Suprapubic skin (tissue), 4 donors: ENCODE measurements around the gene GNAL. TPM values are rescaled to one million over a fixed set of nuclear protein-coding genes. Genes with fewer than 3 reads are reported as not detected.
A peak's percentile ranks its signal among the peaks of the same experiment; 100 is the strongest.

Source experiments
- DNase-seq, 2 donors: peaks; one replicate each; pipeline ENCODE4 v3.0.0-alpha.2; 2019; ENCODE audit warnings: low spot score in 2 of 2
- H3K27ac ChIP-seq: fragments of 200-600 bp; sonication (generic); one replicate; pipeline ENCODE4 v1.5.1; 2019
- H3K27me3 ChIP-seq: fragments of 200-600 bp; sonication (generic); one replicate; pipeline ENCODE4 v1.5.1; 2019
- H3K36me3 ChIP-seq: fragments of 200-600 bp; sonication (generic); one replicate; pipeline ENCODE4 v1.5.1; 2019
- H3K4me1 ChIP-seq: fragments of 200-600 bp; sonication (generic); one replicate; pipeline ENCODE4 v1.5.1; 2019
- H3K4me3 ChIP-seq: fragments of 200-600 bp; sonication (generic); one replicate; pipeline ENCODE4 v1.5.1; 2019; ENCODE audit warnings: mild to moderate bottlenecking
- H3K9me3 ChIP-seq: fragments of 200-600 bp; sonication (generic); one replicate; pipeline ENCODE4 v1.5.1; 2019
- EP300 ChIP-seq: sonication (generic); formaldehyde crosslinking; IDR thresholded peaks from one replicate; pipeline ENCODE4 v1.6.1; 2017; ENCODE audit warnings: antibody characterized with exemption
- POLR2A ChIP-seq, 2 donors: fragments of 450-650 bp; IDR thresholded peaks; one replicate each; pipeline ENCODE4 v1.6.1; 2017; ENCODE audit warnings: antibody characterized with exemption in 2 of 2, mild to moderate bottlenecking in 2 of 2, moderate library complexity in 2 of 2
- POLR2AphosphoS5 ChIP-seq, 3 donors: sonication (generic); formaldehyde crosslinking; IDR thresholded peaks; one replicate each; pipeline ENCODE4 v1.6.1; 2017; ENCODE audit warnings: antibody characterized with exemption in 3 of 3
- WGBS: methylation state at CpG from one replicate; pipeline ENCODE4 v1.1.5; 2018; 5-methylcytosine and 5-hydroxymethylcytosine counted together
- total RNA-seq, 4 donors: library from RNA; depleted of rRNA; stranded (reverse); fragments of >200 nt; gene quantifications; one replicate each; pipeline ENCODE4 v1.1.0, GENCODE V29; 2016
- TF ChIP-seq, protein P1 (sequence below), 2 donors: fragments of 200-600 bp in 1 of 2; fragments of 450-650 bp in 1 of 2; sonication (generic) in 1 of 2; IDR thresholded peaks; one replicate each; pipeline ENCODE4 v1.5.1; 2016 to 2019; ENCODE audit warnings: antibody characterized with exemption in 2 of 2, mild to moderate bottlenecking in 1 of 2, moderate library complexity in 1 of 2

The GNAL gene
- total RNA-seq, 4 donors from 2014 or later: 8.7 to 17.2 (median 15.0) TPM

- H3K27me3 ChIP-seq: peaks cover 30% of the 10 kb centered on the region
- H3K9me3 ChIP-seq: no peaks in the 10 kb centered on the region
- WGBS: 38% methylated on average over 11 of the region's 11 CpGs
- no peak for DNase-seq
- no peak overlapping the region for H3K4me3 ChIP-seq
- H3K36me3 ChIP-seq: no peaks in the 10 kb centered on the region
- TF ChIP-seq EP300: no peak
- TF ChIP-seq POLR2A (IDR thresholded peaks at IDR 0.05): no peak
- TF ChIP-seq, protein P1, sequence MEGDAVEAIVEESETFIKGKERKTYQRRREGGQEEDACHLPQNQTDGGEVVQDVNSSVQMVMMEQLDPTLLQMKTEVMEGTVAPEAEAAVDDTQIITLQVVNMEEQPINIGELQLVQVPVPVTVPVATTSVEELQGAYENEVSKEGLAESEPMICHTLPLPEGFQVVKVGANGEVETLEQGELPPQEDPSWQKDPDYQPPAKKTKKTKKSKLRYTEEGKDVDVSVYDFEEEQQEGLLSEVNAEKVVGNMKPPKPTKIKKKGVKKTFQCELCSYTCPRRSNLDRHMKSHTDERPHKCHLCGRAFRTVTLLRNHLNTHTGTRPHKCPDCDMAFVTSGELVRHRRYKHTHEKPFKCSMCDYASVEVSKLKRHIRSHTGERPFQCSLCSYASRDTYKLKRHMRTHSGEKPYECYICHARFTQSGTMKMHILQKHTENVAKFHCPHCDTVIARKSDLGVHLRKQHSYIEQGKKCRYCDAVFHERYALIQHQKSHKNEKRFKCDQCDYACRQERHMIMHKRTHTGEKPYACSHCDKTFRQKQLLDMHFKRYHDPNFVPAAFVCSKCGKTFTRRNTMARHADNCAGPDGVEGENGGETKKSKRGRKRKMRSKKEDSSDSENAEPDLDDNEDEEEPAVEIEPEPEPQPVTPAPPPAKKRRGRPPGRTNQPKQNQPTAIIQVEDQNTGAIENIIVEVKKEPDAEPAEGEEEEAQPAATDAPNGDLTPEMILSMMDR (IDR thresholded peaks at IDR 0.05): no peak
- no peak for TF ChIP-seq POLR2AphosphoS5 (IDR thresholded peaks at IDR 0.05)
- H3K4me1 ChIP-seq: peaks cover 15% of the 10 kb centered on the region
- no peak overlapping the region for H3K27ac ChIP-seq
These were observed 58.7 kb downstream of the GNAL start for GRCh38 chr18:11747731-11748130.

GRCh38 chr18:11749305-11749704, 60.2 kb downstream of the GNAL start:
- Histone ChIP-seq H3K4me1 (peaks cover 19% of the 10 kb centered on the region), H3K36me3 (peaks cover under 1% of the 10 kb centered on the region), H3K4me3 (no peak overlapping the region), H3K9me3 (no peaks in the 10 kb centered on the region), H3K27me3 (peaks cover 30% of the 10 kb centered on the region), H3K27ac (no peak overlapping the region)
- WGBS: 94% methylated on average over 8 of the region's 8 CpGs
- no peak for DNase-seq
- no peak for TF ChIP-seq POLR2AphosphoS5 (IDR thresholded peaks at IDR 0.05)
- TF ChIP-seq, protein P1 (IDR thresholded peaks at IDR 0.05): no peak
- no peak for TF ChIP-seq POLR2A (IDR thresholded peaks at IDR 0.05)
- no peak for TF ChIP-seq EP300

- peaks cover 3% of the 10 kb centered on the region for H3K36me3 ChIP-seq
- no peak overlapping the region for H3K4me3 ChIP-seq
- peaks cover 19% of the 10 kb centered on the region for H3K4me1 ChIP-seq
- no peaks in the 10 kb centered on the region for H3K9me3 ChIP-seq
- no peak overlapping the region for H3K27ac ChIP-seq
- TF ChIP-seq, protein P1 (IDR thresholded peaks at IDR 0.05): no peak
- TF ChIP-seq POLR2AphosphoS5 (IDR thresholded peaks at IDR 0.05): no peak
- TF ChIP-seq POLR2A (IDR thresholded peaks at IDR 0.05): no peak
- TF ChIP-seq EP300: no peak
- H3K27me3 ChIP-seq: peaks cover 28% of the 10 kb centered on the region
- no peak for DNase-seq
- 90% methylated on average over 16 of the region's 16 CpGs for WGBS
These were observed 61.1 kb downstream of the GNAL start for GRCh38 chr18:11750171-11750570.

DNA sequence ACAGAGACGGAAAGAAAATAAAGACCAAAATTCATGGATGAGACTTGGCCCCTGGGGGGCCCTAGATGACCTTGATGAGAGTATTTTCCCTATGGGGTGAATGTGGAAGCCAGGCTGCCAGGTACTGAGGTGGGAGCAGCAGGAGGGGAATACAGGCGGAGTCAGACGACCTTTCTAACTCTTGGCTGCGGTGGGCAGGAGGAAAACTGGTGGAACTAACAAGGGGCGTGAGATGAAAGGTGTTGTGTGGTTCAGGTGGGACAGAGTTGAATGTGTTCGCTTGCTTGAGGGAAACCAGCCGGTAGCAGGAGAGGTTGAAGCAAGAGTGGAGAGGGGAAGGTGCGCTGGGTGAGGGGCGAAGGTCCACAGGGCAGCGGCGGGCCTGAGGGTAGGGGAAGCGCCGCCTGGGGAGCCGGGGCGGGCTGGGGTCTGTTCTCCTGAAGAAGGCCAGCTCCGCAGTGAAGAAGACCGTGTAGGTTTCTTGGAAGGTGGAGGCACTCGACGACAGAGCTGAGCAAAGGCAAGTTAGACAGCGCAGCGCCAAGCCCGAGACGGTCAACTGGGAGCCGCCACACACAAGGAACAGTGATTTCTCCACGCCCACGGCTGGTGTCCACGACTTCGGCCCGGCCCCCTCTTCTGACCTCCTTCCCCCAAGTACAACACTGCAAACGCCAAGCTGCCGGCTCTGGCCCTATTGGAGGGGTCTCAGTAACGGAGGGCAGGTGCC, 61.7 kb downstream of the GNAL start:
- TF ChIP-seq POLR2AphosphoS5 (IDR thresholded peaks at IDR 0.05): no peak
- TF ChIP-seq, protein P1 (IDR thresholded peaks at IDR 0.05): no peak
- TF ChIP-seq EP300: no peak
- no peak for TF ChIP-seq POLR2A (IDR thresholded peaks at IDR 0.05)
- Histone ChIP-seq H3K27me3 (peaks cover 28% of the 10 kb centered on the region), H3K27ac (no peak overlapping the region), H3K36me3 (peaks cover 3% of the 10 kb centered on the region), H3K9me3 (no peaks in the 10 kb centered on the region), H3K4me1 (peaks cover 19% of the 10 kb centered on the region), H3K4me3 (peak overlapping the region; percentile 55)
- 86% methylated on average over 32 of the region's 32 CpGs for WGBS
- DNase-seq: no peak

DNA sequence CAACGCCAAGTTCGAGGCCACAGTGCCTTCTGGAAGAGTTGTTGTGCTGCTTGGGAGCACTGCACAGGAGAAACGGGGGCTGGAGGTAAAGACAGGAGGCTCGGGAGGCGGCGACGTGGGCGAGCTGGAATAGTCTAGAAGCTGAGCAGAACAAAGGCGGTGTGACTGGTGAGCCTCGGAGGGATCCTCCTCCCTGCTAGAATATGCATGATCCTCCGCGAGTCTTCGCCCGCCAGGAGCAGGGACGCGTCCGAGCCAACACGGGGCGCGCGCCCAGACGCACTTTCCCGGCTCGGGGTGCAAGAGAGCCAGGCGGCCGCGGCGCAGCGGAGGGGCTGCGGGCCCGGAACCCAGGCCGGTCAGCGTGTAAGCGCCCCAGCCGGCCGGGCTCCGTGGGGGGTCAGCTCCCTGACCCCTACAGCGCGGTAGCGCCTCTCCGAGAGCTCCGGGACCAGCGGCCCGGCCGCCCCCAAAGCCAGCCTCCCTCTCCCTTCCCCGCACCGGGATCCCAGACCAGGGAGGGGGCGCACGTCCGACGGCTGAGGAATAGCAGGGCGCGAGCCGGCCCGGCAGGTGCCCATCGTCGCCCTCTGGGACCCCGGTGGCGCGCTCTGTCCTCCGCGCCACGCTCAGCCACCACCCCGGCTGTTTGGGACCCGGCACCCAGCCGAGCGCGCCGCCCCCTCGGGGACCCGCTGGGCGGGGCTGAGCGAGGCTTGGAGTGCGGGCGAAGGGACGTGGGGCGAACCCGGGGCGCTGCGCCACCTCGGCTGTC, 62.5 kb downstream of the GNAL start:
- 12% methylated on average over 15 of the region's 81 CpGs for WGBS
- Histone ChIP-seq H3K27ac (no peak overlapping the region), H3K4me1 (peaks cover 19% of the 10 kb centered on the region), H3K9me3 (no peaks in the 10 kb centered on the region), H3K27me3 (peaks cover 28% of the 10 kb centered on the region), H3K36me3 (peaks cover 3% of the 10 kb centered on the region), H3K4me3 (peak overlapping the region; percentile 55)
- no peak for DNase-seq
- TF ChIP-seq POLR2AphosphoS5 (IDR thresholded peaks at IDR 0.05) (no peak), EP300 (no peak), POLR2A (IDR thresholded peaks at IDR 0.05) (no peak)
- TF ChIP-seq, protein P1 (IDR thresholded peaks at IDR 0.05): no peak
